ENCODE results near the gene SDHAF2.

SDHAF2 gene

DNA sequence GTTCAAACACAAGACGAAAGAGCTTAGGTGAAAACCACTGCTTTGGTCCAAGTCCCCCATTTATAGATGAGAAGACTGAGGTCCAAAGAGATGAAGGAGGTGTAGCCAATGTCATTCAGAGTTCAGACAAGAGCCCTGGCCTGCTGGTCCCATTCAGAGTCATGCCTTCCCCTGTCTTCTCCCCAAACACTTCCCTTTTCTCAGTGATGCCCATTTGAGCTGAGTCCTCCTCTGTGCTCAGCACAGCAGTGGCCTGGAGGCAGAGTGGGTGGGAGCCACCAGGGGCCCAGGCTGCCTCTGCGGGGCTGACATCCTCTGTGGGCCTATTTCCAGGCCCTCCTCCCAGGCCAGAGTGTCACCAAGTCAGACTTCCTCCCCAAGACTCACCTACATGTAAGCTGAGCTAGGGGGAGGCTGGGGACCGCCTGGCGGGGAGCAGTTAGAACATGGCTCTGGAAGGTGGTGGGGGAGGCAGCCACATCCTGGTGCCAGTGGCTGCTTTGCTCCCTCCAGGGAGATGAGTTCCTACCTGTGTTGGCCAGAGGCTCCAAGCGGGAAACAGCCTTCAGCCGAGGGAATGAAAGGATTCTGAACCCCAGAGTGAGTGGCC is 56.2 kb downstream of the SDHAF2 start:
- Histone ChIP-seq H3K27me3 (ENCODE audit: low read depth) (peaks cover 93% of the 10 kb centered on the region), H3K9me3 (no peaks in the 10 kb centered on the region), H3K4me1 (no peaks in the 10 kb centered on the region), H3K36me3 (replicated peaks) (no peaks in the 10 kb centered on the region), H3K4me3 (no peak overlapping the region)
- DNase-seq (ENCODE audit: low spot score in 2 of 2), result no peak
- in situ Hi-C loops (cut with MboI; ENCODE audit: low sequenced_read_pairs), result no loop called here

DNA sequence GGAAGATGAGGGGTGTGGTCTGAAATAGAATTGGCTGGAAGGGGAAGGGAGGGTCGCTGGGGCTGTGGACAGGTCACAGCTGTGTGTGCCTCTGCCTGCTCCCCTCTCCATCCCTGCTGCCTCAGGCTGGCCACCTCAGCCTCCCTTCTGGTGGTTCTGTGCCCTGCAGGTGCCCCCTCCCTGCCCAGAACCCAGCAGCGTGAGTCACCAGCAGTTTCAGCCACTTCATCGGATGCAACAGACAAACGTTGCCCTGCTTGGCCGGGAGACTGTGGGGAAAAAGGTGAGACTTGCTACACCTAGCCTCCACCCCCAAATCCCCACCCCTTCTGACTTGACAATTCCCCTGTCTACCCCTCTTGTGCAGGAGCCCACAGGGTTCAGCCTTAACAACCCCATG is 56.9 kb downstream of the SDHAF2 start:
- Histone ChIP-seq H3K4me3 (no peak overlapping the region), H3K36me3 (replicated peaks) (no peaks in the 10 kb centered on the region), H3K4me1 (no peaks in the 10 kb centered on the region), H3K27me3 (ENCODE audit: low read depth) (peaks cover 93% of the 10 kb centered on the region), H3K9me3 (no peaks in the 10 kb centered on the region)
- DNase-seq (ENCODE audit: low spot score in 2 of 2), result no peak
- in situ Hi-C loops (cut with MboI; ENCODE audit: low sequenced_read_pairs), result no loop called here

DNA sequence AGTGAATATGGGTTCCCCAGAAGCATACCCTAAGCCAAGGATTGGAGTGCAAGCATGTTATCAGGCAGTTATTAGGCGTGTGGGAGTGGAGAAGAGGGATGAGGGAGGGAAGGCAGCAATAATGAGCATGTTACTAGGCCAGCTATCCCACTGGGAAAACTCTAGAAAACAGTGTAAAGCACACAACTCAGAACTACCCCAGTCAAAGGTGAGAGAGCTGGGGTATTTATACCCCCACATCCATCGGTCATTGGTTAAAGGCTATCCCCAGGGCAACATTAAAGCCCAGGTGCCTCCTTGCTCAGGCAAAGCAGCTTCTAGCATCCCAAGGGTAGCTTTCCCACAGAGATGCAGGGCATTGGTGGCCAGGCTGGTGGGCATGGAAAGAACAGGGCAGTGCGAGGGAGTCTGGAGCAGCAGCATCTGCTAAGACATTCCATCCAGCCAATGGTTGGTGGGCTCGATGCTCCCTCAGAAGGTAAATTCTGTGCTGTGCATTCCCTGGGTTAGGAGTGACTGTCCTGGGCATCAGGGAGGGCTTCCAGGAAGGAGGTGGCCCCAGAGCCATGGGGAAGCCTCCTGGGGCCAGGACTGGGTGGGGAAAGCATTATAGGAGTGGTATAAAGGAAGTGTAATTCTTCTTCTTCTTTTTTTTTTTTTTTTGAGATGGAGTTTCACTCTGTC is 57.6 kb downstream of the SDHAF2 start:
- DNase-seq (ENCODE audit: low spot score in 2 of 2), result no peak
- H3K9me3 ChIP-seq, result no peaks in the 10 kb centered on the region
- in situ Hi-C loops (cut with MboI; ENCODE audit: low sequenced_read_pairs), result no loop called here
- no peaks in the 10 kb centered on the region for H3K36me3 ChIP-seq (replicated peaks)
- no peaks in the 10 kb centered on the region for H3K4me1 ChIP-seq
- H3K27me3 ChIP-seq (ENCODE audit: low read depth), result peaks cover 93% of the 10 kb centered on the region
- H3K4me3 ChIP-seq, result no peak overlapping the region

DNA sequence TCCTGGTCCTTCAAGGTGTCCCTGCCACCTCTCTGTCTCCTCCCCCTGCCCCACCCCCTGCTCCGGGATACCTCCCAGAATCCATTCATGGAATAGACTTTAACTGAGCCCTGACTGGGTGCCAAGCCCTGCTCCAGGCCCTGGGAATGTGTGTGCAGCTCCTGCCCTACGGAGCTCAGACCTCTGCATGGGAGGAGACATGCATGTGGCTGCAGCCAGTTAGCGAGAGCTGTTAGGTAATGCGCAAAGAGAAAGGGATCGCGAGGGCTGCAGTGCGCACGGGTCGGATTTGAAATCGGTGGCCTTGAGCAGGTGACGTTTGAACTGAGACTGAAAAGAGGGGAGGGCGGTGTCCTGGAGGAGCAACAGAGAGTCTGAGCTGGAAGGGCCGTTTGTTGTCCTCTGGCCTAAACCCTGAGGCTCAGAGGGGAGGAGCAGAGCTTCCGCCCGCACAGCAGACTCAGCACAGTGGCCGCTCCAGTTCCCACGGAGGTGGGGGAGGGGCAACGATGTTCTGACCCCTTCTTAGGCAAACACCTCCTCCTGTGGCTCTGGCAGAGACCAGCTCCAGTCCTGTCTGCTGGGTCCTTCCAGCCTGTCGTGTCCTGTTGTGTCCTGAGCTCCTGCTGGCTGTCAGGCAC is 58.8 kb downstream of the SDHAF2 start:
- in situ Hi-C loops (cut with MboI; ENCODE audit: low sequenced_read_pairs), result no loop called here
- H3K4me1 ChIP-seq, result no peaks in the 10 kb centered on the region
- DNase-seq (ENCODE audit: low spot score in 2 of 2), result no peak

DNA sequence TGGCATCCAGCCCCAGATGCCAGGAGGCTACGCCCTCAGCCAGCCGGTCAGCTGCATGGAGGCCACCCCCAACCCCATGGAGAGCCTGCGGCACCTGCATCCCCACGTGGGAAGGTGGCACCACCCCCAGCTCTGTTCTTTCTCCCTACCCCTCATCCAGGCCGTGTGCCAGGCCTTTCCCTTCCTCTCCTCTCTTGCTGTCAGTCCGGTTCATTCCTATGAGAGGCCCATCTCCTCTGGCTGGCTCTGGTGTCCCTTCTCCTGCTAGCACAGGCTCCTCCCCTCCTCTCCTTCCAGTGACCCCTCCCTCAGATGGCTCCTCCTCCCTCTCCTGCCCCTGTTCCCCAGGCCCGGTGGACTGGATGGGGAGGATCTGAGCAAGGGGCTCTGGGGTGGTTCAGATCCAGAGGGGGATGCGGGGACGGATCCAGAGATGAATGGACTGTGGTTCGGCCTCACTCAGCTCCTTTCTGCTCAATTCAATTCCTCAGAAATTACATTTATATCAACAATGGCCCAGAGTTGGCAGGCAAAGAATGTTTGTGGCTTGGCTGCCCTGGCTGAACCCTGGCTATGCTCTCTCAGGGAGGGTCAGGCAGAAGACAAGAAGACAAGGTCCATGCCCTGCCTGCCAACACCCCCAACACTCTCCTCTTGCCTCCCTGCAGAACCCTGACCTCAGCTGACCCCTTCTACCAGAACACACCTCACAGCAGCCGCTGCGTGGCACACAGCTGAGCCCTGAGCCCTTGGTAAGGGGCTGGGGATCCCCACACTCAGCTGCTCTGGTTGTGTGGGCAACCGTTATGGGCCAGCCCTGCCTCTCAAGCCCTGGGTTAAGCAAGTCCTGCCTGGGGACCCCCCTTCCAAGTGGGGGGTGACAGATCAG is 60.2 kb downstream of the SDHAF2 start:
- H3K4me3 ChIP-seq, result no peak overlapping the region
- H3K36me3 ChIP-seq (replicated peaks), result no peaks in the 10 kb centered on the region
- DNase-seq (ENCODE audit: low spot score in 2 of 2), result no peak
- in situ Hi-C loops (cut with MboI; ENCODE audit: low sequenced_read_pairs), result no loop called here
- peaks cover 93% of the 10 kb centered on the region for H3K27me3 ChIP-seq (ENCODE audit: low read depth)
- no peaks in the 10 kb centered on the region for H3K9me3 ChIP-seq
- no peaks in the 10 kb centered on the region for H3K4me1 ChIP-seq

More for the DNA sequence above, 58.8 kb downstream of the SDHAF2 start:
- no peaks in the 10 kb centered on the region for H3K36me3 ChIP-seq (replicated peaks)
- no peaks in the 10 kb centered on the region for H3K9me3 ChIP-seq
- H3K27me3 ChIP-seq (ENCODE audit: low read depth), result peaks cover 93% of the 10 kb centered on the region
- no peak overlapping the region for H3K4me3 ChIP-seq

DNA sequence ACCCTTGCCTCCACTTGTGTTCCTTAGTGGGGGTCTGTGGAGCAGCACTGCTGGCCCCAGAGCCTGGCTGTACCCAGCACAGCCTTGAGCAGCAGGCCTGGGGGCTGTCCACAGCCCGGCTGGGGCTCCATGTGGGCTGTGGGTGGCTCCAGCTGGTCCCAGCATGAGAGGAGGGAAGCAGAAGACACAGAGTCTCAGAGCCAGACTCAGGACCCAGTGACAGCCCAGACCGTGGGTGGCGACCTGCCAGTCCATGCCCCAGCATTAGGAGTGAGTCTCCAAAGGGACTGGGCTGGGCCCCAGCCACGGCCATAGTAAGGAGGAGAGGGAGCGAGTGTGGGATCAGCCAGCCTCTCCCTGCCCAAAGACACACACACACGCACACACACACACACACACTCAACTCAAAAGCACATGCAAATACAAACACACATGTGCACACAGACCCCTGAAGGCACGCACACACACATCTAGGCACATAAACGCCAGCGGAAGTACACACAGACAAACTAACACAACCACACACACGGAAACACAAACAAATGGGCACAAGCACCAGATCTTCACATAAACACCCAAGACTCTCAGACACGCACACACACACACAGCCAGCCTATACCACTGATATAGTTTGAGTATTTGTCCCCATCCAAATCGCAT is 61.9 kb downstream of the SDHAF2 start:
- H3K4me3 ChIP-seq, result no peak overlapping the region
- DNase-seq (ENCODE audit: low spot score in 2 of 2), result no peak
- peaks cover 95% of the 10 kb centered on the region for H3K27me3 ChIP-seq (ENCODE audit: low read depth)
- no peaks in the 10 kb centered on the region for H3K4me1 ChIP-seq
- in situ Hi-C loops (cut with MboI; ENCODE audit: low sequenced_read_pairs), result no loop called here
- no peaks in the 10 kb centered on the region for H3K36me3 ChIP-seq (replicated peaks)
- no peaks in the 10 kb centered on the region for H3K9me3 ChIP-seq

DNA sequence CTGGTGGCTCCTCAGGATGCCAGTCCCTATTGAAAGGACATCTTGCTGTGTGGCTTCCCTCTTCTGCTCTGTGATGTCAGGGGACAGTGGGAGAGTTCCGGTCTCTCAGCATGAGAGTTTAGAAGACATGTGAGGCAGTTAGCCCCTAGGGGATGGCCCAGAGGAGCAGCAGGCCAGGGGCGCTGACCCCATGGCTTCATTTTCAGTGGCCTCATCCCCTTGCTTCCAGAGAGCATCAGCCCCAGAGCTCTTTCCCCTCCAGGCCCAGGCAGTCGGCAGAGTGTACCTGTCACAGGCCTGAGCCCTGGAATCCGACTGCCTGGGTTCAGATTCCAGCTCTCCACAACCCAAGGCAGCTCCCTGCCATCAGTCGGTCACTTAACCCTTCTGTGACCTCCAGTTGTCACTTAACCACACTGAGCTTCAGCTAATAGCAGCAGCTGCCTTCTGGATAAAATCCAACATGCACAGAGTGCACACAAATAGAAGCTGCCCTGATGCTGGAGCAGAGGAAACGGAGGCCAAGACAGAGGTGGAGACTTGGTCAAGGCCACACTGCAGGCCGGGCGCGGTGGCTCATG is 64.5 kb downstream of the SDHAF2 start:
- no peaks in the 10 kb centered on the region for H3K4me1 ChIP-seq
- H3K27me3 ChIP-seq (ENCODE audit: low read depth), result peaks cover 97% of the 10 kb centered on the region
- DNase-seq (ENCODE audit: low spot score in 2 of 2), result no peak
- H3K36me3 ChIP-seq (replicated peaks), result no peaks in the 10 kb centered on the region
- H3K4me3 ChIP-seq, result no peak overlapping the region
- H3K9me3 ChIP-seq, result no peaks in the 10 kb centered on the region
- in situ Hi-C loops (cut with MboI; ENCODE audit: low sequenced_read_pairs), result no loop called here

DNA sequence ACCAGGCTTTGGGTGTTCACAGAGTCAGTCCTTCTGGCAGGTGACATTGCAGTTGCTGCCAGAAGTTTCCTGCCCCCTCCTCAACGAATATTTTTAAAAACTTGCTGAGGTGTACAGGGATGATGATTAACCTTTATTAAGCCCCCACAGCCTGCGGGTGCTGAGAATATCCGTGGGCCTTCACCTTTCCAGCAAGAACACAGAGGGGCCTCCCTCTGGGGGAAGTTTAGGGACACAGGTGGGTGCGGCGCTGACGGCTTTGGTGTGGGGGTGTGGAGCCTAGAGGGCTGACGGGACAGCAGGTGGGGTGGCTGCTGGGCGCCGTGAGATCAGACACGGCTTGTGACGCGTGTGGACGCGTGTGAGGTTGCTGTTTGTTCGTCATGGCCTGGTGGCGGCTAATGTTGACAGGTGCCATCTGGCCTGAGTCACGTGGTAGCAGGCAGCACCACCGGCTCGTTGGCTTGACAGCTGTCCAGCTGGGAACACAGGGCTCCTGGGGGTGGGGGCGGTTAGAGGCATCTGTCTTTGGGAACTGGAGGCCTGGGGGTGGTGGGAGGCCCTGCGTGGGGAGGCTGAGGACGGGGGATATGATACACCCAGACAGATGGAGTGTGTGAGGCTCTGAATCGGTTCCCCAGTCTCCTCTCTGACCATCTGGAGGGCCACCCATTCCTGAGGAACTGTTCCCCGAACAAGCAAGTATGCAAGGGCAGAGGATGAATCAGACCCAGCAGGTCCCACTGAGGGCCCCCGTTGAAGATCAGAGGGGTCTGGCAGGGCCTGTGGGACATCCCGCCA is 66.1 kb downstream of the SDHAF2 start:
- H3K4me1 ChIP-seq, result peaks cover 7% of the 10 kb centered on the region
- peaks cover 87% of the 10 kb centered on the region for H3K27me3 ChIP-seq (ENCODE audit: low read depth)
- in situ Hi-C loops (cut with MboI; ENCODE audit: low sequenced_read_pairs), result no loop called here
- no peaks in the 10 kb centered on the region for H3K36me3 ChIP-seq (replicated peaks)
- no peaks in the 10 kb centered on the region for H3K9me3 ChIP-seq
- no peak for DNase-seq (ENCODE audit: low spot score in 2 of 2)
- H3K4me3 ChIP-seq, result no peak overlapping the region

Measured in HAP-1 (cell line).